HG03108 (cell line): ENCODE data around the gene ELL2.
A peak's percentile ranks its signal among the peaks of the same experiment; 100 is the strongest.

Source experiments
- ATAC-seq: cut with Tn5 transposase; IDR thresholded peaks from one replicate; pipeline ENCODE4 v1.9.1; 2021; ENCODE audit warnings: moderate library complexity; ENCODE audit not compliant: unreplicated experiment

The ELL2 gene

DNA sequence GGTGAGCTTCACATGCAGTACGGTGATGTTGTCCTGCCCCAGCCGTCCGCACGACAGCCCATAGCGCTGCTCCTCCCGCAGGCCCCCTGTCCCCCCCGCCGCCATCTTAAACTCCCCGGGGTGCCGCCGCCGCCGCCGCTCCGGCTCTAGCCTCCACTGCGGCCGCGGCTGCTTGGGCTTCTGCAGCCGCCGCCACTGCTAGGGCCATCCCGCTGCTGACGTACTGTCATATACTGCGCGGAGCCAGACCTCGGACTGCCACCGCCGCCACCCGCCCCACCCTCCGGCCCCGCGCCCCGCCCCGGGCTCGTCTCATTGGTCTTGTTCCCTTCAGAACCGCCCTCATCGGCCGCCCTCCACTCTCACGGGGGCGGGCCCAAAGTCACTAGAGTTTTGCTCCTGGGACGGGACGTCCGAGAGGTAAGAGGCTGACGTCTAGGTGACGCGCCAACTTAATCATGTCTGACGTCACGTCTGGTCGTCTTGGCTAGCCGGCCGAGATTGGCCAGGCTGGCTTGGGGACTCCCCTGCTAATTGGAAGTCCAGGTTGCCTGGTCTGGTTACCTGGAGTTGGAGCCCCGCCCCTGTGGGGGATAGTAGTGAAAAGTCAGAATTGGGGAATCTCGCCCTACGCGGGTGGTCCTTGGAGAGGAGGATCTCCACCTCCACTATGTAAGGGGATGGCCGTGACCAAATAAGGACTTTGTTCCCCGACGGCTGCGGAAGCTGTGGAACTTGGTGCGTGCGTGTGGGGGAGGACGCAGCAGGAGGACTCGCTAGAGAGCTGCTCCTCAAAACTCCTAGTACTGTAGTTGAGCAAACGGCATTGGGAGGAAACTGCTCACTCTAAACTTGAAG, at the start of gene ELL2:
Gene ELL2, minus strand, starts transcription at position 235 of the 858 bp plus-strand sequence. Its CDS starts 130 bp downstream, at position 105.
- peak; percentile 89 for ATAC-seq

DNA sequence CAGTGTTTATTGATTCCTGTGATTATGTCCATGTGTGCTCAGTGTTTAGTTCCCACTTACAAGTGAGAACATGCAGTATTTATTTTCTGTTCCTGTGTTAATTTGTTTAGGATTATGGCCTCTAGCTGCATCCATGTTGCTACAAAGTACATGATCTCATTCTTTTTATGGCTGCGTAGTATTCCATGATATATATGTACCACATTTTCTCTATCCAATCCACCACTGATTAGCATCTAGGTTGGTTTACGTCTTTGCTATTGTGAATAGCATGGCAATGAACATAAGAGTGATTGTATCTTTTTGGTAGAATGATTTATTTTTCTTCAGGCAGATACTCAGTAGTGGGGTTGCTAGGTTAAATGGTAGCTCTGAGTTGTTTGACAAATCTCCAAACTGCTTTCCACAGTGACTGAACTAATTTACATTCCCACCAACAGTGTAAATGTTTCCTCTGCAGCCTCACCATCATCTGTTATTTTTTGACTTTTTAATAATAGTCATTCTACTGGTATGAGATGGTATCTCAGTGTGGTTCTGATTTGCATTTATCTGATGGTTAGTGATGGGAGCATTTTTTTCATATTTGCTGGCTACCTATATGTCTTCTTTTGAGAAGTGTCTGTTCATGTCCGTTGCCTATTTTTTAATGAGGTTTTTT, 47.5 kb upstream of the ELL2 start:
- no peak for ATAC-seq

GRCh38 chr5:96008487-96008886, 46.8 kb upstream of the ELL2 start:
- ATAC-seq = no peak

DNA sequence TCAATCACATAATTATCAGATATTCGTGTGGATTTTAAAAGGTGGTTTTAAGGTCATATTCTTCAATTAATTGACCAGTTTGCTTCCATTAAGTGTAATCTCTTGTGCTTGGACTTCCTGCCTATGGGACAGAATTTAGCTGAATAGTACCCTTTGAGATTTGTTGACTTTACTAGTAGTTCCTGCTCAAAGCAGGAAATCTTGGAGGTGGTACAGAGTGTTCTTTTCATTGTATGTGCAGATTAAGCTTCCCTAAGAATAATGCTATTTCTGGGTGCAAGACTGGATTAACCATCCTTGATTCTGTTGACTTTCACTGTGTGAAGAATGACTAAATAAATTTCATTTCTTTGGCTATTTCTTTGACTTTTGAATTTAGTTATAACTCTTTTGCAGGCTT, 45.4 kb upstream of the ELL2 start:
- no peak for ATAC-seq

DNA sequence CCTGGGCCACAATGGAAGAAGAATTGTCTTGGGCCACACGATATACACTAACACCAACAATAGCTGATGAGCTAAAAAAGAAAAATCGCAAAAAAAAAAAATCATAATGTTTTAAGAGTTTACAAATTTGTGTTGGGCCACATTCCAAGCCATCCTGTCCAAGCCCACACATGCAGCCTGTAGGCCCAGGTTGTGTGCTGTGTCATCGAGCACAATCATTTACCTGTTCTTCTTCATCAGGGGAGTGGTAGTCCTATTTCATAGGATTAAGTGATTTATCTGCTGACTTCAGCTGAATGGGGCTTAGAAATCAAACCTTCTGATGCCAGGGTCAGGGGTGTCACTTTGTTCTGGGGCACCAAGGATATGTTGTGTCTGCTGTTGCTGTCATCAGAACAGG, 44.6 kb upstream of the ELL2 start:
- no peak for ATAC-seq

DNA sequence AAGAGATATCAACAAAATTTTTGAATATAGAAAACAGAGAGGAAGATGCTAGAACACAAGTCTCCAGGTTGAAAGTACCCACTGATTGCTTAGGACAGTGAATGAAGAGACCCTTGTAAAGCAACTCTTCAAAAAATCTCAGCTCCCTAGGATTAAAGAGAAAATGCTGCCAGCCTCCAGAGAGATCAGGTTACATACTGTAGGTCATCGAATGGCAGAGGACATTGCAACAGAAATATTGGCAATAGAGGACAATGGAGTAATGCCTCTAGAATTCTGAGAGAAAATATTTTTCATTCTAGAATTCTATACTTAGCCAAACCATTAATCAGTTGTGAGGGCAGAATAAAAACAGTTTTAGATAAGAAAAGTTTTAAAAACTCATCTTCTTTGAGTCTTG, 43.1 kb upstream of the ELL2 start:
- no peak for ATAC-seq

GRCh38 chr5:96004087-96004486, 42.4 kb upstream of the ELL2 start:
- no peak for ATAC-seq

GRCh38 chr5:96001262-96001661, 39.6 kb upstream of the ELL2 start:
- ATAC-seq = no peak

GRCh38 chr5:96000308-96000707, 38.7 kb upstream of the ELL2 start:
- no peak for ATAC-seq

DNA sequence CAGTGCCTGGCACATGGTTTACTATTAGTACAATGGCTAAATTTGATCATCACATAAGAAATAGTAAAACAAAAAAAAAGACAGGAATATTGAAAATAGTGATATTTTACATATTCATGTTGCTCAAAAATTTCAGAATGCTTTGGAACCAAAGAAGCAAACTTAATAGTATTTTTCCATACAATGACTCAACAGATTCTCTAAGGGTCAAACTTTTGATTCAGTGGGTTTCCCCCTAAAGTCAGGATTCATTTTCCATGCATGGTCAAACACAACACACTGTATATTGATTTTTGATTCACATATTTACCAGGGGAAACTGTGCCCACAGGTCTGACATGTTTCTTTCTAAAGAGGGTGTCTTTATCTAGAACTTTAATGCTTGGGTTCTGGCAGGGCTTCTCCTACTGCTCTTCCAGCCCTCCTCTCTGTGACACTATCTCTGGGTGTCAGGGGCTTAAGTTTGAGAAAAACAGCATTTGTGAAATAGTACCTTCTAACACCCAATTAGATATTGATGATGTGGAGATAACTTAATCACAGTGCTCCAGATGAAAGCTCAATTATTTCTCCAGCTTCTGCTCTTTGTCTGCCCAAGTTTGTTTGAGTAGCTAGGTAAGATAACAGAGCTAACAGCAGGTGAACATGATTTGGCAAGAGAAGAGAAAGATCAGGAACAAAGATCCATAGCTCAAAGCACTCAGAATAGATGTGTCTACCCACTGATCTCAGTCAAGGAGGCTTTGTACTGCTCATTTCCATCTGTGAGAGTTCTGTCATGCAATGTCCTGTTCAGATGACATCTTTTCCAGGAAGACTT, 35.5 kb upstream of the ELL2 start:
- ATAC-seq = no peak

GRCh38 chr5:95995962-95996489, 34.4 kb upstream of the ELL2 start:
- no peak for ATAC-seq

DNA sequence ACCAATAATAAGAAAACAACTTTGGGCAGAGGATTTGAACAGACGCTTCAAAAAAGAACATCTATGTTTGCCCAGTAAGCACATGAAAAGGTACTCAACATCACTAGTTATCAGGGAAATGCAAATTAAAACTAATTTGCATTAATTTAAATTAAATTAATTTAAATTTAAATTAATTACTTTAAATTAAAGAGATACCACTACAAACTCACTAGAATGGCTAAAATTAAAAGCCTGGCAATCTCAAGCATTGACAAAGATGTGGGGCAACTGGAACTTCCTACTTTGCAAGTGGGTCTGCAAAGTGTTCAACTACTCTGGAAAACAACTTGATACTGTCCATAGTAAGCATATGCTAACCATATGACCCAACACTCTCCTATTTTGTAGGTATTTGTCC, 32.1 kb upstream of the ELL2 start:
- ATAC-seq = no peak

DNA sequence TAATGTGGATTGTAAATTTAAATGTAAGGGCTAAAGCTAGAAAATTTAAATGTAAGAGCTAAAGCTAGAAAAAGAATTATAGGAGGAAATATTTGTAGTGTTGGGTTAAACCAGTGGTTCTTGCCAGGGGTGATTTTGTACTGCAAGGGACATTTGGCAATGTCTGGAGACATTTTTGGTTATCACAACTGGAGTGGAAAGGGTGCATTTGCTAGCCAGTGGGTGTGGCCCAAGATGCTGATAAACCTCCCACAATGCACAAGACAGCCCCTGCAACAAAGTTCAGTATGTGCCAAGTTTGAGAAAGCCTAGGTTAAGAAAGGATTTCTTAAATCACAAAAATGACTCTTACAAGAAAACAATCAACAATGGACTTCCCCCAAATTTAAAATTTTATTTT, 31.6 kb upstream of the ELL2 start:
- no peak for ATAC-seq

- ATAC-seq = no peak
Measured at GRCh38 chr5:95989283-95990048, 27.8 kb upstream of the ELL2 start.

- ATAC-seq = no peak
Measured at GRCh38 chr5:95988877-95989276, 27.2 kb upstream of the ELL2 start.

DNA sequence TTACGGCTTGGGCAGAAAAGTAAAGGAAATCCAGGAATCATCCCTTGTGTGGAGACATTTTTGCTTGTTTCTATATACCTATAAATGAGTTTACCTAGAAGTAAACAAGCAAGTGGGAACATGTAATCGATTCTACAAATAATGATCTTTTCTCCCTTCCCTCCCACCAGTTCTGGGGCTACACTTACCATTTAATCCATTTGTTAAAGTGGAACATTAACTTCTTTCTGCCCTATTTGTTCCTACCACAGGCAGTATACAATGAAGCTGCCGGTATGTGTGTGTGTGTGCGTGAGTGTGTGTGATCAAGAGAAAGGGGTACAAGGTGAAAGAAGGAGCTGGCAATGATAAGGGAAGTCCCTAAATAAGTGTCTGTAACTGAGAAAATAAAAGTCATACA, 26.4 kb upstream of the ELL2 start:
- ATAC-seq = no peak

GRCh38 chr5:95986937-95987520, 25.4 kb upstream of the ELL2 start:
- ATAC-seq = no peak

DNA sequence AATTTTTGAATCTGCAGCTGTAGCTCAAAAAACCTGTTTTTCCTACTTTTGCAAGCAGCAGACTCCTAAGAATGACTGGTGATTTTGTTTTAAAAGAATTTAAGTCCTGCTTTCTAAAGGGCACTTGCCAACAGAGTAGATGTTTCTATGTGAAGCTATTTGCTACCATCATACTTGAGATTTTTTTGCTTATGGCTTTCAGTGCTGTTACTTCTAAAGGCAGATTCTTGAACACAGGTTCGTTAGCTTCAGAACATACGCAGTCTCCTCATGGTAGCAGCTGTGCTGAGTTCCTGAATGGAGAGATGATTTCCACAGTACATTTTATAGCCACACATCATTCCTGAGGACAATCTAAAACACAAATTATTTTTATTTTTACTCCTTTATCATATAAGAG, 24.4 kb upstream of the ELL2 start:
- ATAC-seq = no peak

DNA sequence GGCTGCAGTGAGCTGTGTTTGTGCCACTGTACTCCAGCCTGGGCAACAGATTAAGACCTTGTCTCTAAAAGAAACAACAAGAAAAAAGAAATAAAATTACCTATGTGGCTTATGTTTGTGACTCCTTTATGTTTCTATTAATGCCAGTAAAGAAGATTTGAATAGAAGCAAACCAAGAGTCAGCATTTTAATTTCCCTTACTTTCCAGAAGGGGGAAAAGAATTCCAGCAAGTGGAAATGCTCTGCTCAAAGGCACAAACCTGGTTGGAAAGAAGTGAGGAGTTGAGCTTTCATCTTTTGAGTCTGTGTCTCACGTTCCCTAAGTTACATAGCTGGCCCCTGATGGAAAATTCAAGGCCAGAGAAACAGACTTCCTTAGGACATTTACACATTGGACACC, 23.6 kb upstream of the ELL2 start:
- no peak for ATAC-seq

DNA sequence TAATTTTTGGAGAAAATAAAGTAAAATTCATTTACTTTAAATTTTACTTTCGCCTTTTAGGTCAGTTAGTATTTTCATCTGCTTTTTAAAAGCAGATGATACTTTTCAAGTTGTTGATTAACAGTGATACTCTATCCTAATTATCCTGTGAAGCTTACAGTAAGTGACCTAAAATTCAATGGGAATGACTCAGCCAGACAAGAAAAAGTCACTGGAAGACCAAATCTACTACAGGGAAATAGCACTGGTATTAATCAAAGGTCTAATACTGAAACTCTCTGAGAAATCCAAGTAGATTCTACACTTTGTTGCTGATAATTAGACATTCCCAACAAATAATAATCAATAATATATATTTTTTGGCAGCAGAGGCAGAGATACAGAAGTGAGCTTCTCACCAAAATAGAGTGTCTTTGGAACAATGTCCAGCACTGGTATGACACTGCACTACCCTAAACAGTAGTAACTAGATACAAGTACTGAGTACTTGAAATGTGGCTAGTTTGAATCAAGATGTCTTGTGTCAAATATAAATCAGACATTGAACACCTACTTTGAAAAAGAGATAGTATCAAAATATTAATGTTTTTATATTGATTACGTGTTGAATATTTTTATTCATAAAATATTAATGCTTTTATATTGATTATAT, 22.8 kb upstream of the ELL2 start:
- no peak for ATAC-seq
